ENCODE results near the gene PEX14.

The PEX14 gene

GRCh38 chr1:10669570-10669969 is 194.8 kb downstream of the PEX14 start:
- TF ChIP-seq EP300 (IDR thresholded peaks at IDR 0.05; ENCODE audit: borderline replicate concordance) = no peak
- TF ChIP-seq ZBTB7A (IDR thresholded peaks at IDR 0.05; ENCODE audit: low read depth) = no peak
- no peak for TF ChIP-seq NFIC (IDR thresholded peaks at IDR 0.05)
- no peak for TF ChIP-seq TCF12 (IDR thresholded peaks at IDR 0.05; ENCODE audit: low read depth)

GRCh38 chr1:10670190-10670589 is 195.4 kb downstream of the PEX14 start:
- TF ChIP-seq TAF1 (IDR thresholded peaks at IDR 0.05; ENCODE audit: low read depth) (no peak), TEAD4 (IDR thresholded peaks at IDR 0.05) (no peak), EGR1 (IDR thresholded peaks at IDR 0.05) (no peak), ZBTB7A (IDR thresholded peaks at IDR 0.05; ENCODE audit: low read depth) (no peak)

- TF ChIP-seq REST (IDR thresholded peaks at IDR 0.05; ENCODE audit: low read depth) = no peak
- TF ChIP-seq CREB1 (IDR thresholded peaks at IDR 0.05; ENCODE audit: low read depth) = no peak
- no peak for TF ChIP-seq YY1 (IDR thresholded peaks at IDR 0.05; ENCODE audit: low read depth)
- no peak for TF ChIP-seq TAF1 (IDR thresholded peaks at IDR 0.05; ENCODE audit: low read depth)
- TF ChIP-seq USF1 (IDR thresholded peaks at IDR 0.05) = no peak
- no peak for TF ChIP-seq TEAD4 (IDR thresholded peaks at IDR 0.05)
- TF ChIP-seq FOXM1 (IDR thresholded peaks at IDR 0.05; ENCODE audit: borderline replicate concordance, low read depth) = no peak
- TF ChIP-seq CEBPB (IDR thresholded peaks at IDR 0.05) = no peak
- TF ChIP-seq EP300 (IDR thresholded peaks at IDR 0.05; ENCODE audit: borderline replicate concordance) = no peak
Observed at GRCh38 chr1:10671090-10671489, 196.3 kb downstream of the PEX14 start.

- TF ChIP-seq FOXM1 (IDR thresholded peaks at IDR 0.05; ENCODE audit: borderline replicate concordance, low read depth) (no peak), EP300 (IDR thresholded peaks at IDR 0.05; ENCODE audit: borderline replicate concordance) (no peak), TEAD4 (IDR thresholded peaks at IDR 0.05) (no peak), EGR1 (IDR thresholded peaks at IDR 0.05) (no peak), USF1 (IDR thresholded peaks at IDR 0.05) (no peak), ZBTB7A (IDR thresholded peaks at IDR 0.05; ENCODE audit: low read depth) (no peak), CREB1 (IDR thresholded peaks at IDR 0.05; ENCODE audit: low read depth) (no peak), RAD21 (IDR thresholded peaks at IDR 0.05; ENCODE audit: low read depth) (no peak), CEBPB (IDR thresholded peaks at IDR 0.05) (no peak), TCF12 (IDR thresholded peaks at IDR 0.05; ENCODE audit: low read depth) (no peak), TAF1 (IDR thresholded peaks at IDR 0.05; ENCODE audit: low read depth) (no peak), MAX (IDR thresholded peaks at IDR 0.05) (no peak), REST (IDR thresholded peaks at IDR 0.05; ENCODE audit: low read depth) (no peak), YY1 (IDR thresholded peaks at IDR 0.05; ENCODE audit: low read depth) (no peak), NFIC (IDR thresholded peaks at IDR 0.05) (no peak)
Observed at GRCh38 chr1:10671622-10672342, 197.0 kb downstream of the PEX14 start.

- no peak for TF ChIP-seq TAF1 (IDR thresholded peaks at IDR 0.05; ENCODE audit: low read depth)
- no peak for TF ChIP-seq EGR1 (IDR thresholded peaks at IDR 0.05)
- TF ChIP-seq TCF12 (IDR thresholded peaks at IDR 0.05; ENCODE audit: low read depth) = no peak
- TF ChIP-seq MAX (IDR thresholded peaks at IDR 0.05) = no peak
- no peak for TF ChIP-seq EP300 (IDR thresholded peaks at IDR 0.05; ENCODE audit: borderline replicate concordance)
Observed at GRCh38 chr1:10672343-10673050, 197.7 kb downstream of the PEX14 start.

- TF ChIP-seq EP300 (IDR thresholded peaks at IDR 0.05; ENCODE audit: borderline replicate concordance) (no peak), TAF1 (IDR thresholded peaks at IDR 0.05; ENCODE audit: low read depth) (no peak), FOXM1 (IDR thresholded peaks at IDR 0.05; ENCODE audit: borderline replicate concordance, low read depth) (no peak), YY1 (IDR thresholded peaks at IDR 0.05; ENCODE audit: low read depth) (no peak), TEAD4 (IDR thresholded peaks at IDR 0.05) (no peak), CREB1 (IDR thresholded peaks at IDR 0.05; ENCODE audit: low read depth) (no peak), CEBPB (IDR thresholded peaks at IDR 0.05) (no peak), USF1 (IDR thresholded peaks at IDR 0.05) (no peak), NFIC (IDR thresholded peaks at IDR 0.05) (no peak)
Observed at GRCh38 chr1:10673109-10673711, 198.5 kb downstream of the PEX14 start.

Measured in Ishikawa (cell line).